MV-4-11 (cell line): Measurements from ENCODE around the gene PRSS21.

Experiments used
- DNase-seq: peaks from one replicate; lab custom pipeline; 2025; lab: John Stamatoyannopoulos, UW

The PRSS21 gene

GRCh38 chr16:2806286-2806685 is 10.8 kb upstream of the PRSS21 start:
- DNase-seq: no peak

GRCh38 chr16:2808181-2808580 is 8.9 kb upstream of the PRSS21 start:
- DNase-seq: no peak

- no peak for DNase-seq
Measured at GRCh38 chr16:2809149-2809760, 7.8 kb upstream of the PRSS21 start.

GRCh38 chr16:2810651-2811050 is 6.4 kb upstream of the PRSS21 start:
- no peak for DNase-seq

GRCh38 chr16:2811703-2812471 is 5.2 kb upstream of the PRSS21 start:
- no peak for DNase-seq

- DNase-seq: no peak
Measured at GRCh38 chr16:2813771-2814221, 3.2 kb upstream of the PRSS21 start.

GRCh38 chr16:2814551-2815298 is 2.3 kb upstream of the PRSS21 start:
- no peak for DNase-seq

GRCh38 chr16:2815299-2815771 is 1.7 kb upstream of the PRSS21 start:
- no peak for DNase-seq

GRCh38 chr16:2817340-2818271 is 569 bp downstream of the PRSS21 start:
- no peak for DNase-seq

GRCh38 chr16:2818272-2818876 is 1.3 kb downstream of the PRSS21 start:
- no peak for DNase-seq

- no peak for DNase-seq
Measured at GRCh38 chr16:2819179-2819938, 2.3 kb downstream of the PRSS21 start.

- DNase-seq: no peak
Measured at GRCh38 chr16:2819939-2820835, 3.1 kb downstream of the PRSS21 start.

GRCh38 chr16:2820836-2821486 is 3.9 kb downstream of the PRSS21 start:
- DNase-seq: no peak

GRCh38 chr16:2821487-2822157 is 4.6 kb downstream of the PRSS21 start:
- no peak for DNase-seq

- no peak for DNase-seq
Measured at GRCh38 chr16:2822158-2822495, 5.1 kb downstream of the PRSS21 start.

- no peak for DNase-seq
Measured at GRCh38 chr16:2822496-2822895, 5.5 kb downstream of the PRSS21 start.

GRCh38 chr16:2824626-2825025 is 7.6 kb downstream of the PRSS21 start:
- no peak for DNase-seq

GRCh38 chr16:2825049-2825742 is 8.2 kb downstream of the PRSS21 start:
- no peak for DNase-seq
